ENCODE data around the gene ABLIM2.

ABLIM2 gene

GRCh38 chr4:8035371-8035780, 123.2 kb downstream of the ABLIM2 start:
- H3K27me3 Mint-ChIP-seq = peaks cover 56% of the 10 kb centered on the region
- peak overlapping the region in 1 of 2 donors; percentile 48 for H3K4me3 Mint-ChIP-seq
- H3K27ac Mint-ChIP-seq = peak overlapping the region in 1 of 2 donors; percentile 49
- peaks cover 9% of the 10 kb centered on the region for H3K4me1 Mint-ChIP-seq
- no peaks in the 10 kb centered on the region for H3K9me3 Mint-ChIP-seq
- ATAC-seq = peak; percentile 26
- DNase-seq = peak; percentile 4 to 16

- Mint-ChIP-seq H3K4me3 (no peak overlapping the region), H3K4me1 (peaks cover 9% of the 10 kb centered on the region), H3K27me3 (peaks cover 42% of the 10 kb centered on the region), H3K9me3 (no peaks in the 10 kb centered on the region), H3K27ac (no peak overlapping the region)
- ATAC-seq = peak; percentile 49
- DNase-seq = no peak
Observed at GRCh38 chr4:8033829-8034528, 124.6 kb downstream of the ABLIM2 start.

- Mint-ChIP-seq H3K4me3 (no peak overlapping the region), H3K27ac (no peak overlapping the region), H3K27me3 (peaks cover 34% of the 10 kb centered on the region), H3K4me1 (peaks cover 9% of the 10 kb centered on the region), H3K9me3 (no peaks in the 10 kb centered on the region)
- no peak for ATAC-seq
- no peak for DNase-seq
Observed at GRCh38 chr4:8033067-8033755, 125.4 kb downstream of the ABLIM2 start.

- peaks cover 26% of the 10 kb centered on the region for H3K27me3 Mint-ChIP-seq
- ATAC-seq = no peak
- H3K4me3 Mint-ChIP-seq = no peak overlapping the region
- no peak overlapping the region for H3K27ac Mint-ChIP-seq
- H3K4me1 Mint-ChIP-seq = peaks cover 9% of the 10 kb centered on the region
- no peaks in the 10 kb centered on the region for H3K9me3 Mint-ChIP-seq
- DNase-seq = no peak
Observed at GRCh38 chr4:8032381-8032780, 126.2 kb downstream of the ABLIM2 start.

GRCh38 chr4:8030121-8030781, 128.4 kb downstream of the ABLIM2 start:
- no peaks in the 10 kb centered on the region for H3K9me3 Mint-ChIP-seq
- DNase-seq (no peak), ATAC-seq (no peak)
- no peak overlapping the region for H3K27ac Mint-ChIP-seq
- H3K4me1 Mint-ChIP-seq = peaks cover 4% of the 10 kb centered on the region
- no peak overlapping the region for H3K4me3 Mint-ChIP-seq
- H3K27me3 Mint-ChIP-seq = peaks cover 22% of the 10 kb centered on the region

GRCh38 chr4:8029689-8030088, 128.9 kb downstream of the ABLIM2 start:
- H3K4me1 Mint-ChIP-seq = no peaks in the 10 kb centered on the region
- no peak overlapping the region for H3K27ac Mint-ChIP-seq
- DNase-seq (no peak), ATAC-seq (no peak)
- H3K4me3 Mint-ChIP-seq = no peak overlapping the region
- no peaks in the 10 kb centered on the region for H3K9me3 Mint-ChIP-seq
- H3K27me3 Mint-ChIP-seq = peaks cover 22% of the 10 kb centered on the region

GRCh38 chr4:8028884-8029568, 129.6 kb downstream of the ABLIM2 start:
- Mint-ChIP-seq H3K9me3 (no peaks in the 10 kb centered on the region), H3K27ac (no peak overlapping the region), H3K27me3 (peaks cover 21% of the 10 kb centered on the region), H3K4me1 (no peaks in the 10 kb centered on the region), H3K4me3 (no peak overlapping the region)
- DNase-seq = no peak
- ATAC-seq = no peak

- no peak for ATAC-seq
- no peaks in the 10 kb centered on the region for H3K9me3 Mint-ChIP-seq
- no peak overlapping the region for H3K27ac Mint-ChIP-seq
- no peak for DNase-seq
- H3K4me1 Mint-ChIP-seq = no peaks in the 10 kb centered on the region
- peaks cover 19% of the 10 kb centered on the region for H3K27me3 Mint-ChIP-seq
- no peak overlapping the region for H3K4me3 Mint-ChIP-seq
Observed at GRCh38 chr4:8028368-8028767, 130.2 kb downstream of the ABLIM2 start.

GRCh38 chr4:8026453-8026852, 132.2 kb downstream of the ABLIM2 start:
- DNase-seq (no peak), ATAC-seq (no peak)
- no peak overlapping the region for H3K4me3 Mint-ChIP-seq
- no peaks in the 10 kb centered on the region for H3K9me3 Mint-ChIP-seq
- no peak overlapping the region for H3K27ac Mint-ChIP-seq
- H3K4me1 Mint-ChIP-seq = no peaks in the 10 kb centered on the region
- peaks cover 24% of the 10 kb centered on the region for H3K27me3 Mint-ChIP-seq

GRCh38 chr4:8025668-8026067, 132.9 kb downstream of the ABLIM2 start:
- no peaks in the 10 kb centered on the region for H3K9me3 Mint-ChIP-seq
- H3K4me3 Mint-ChIP-seq = no peak overlapping the region
- peaks cover 24% of the 10 kb centered on the region for H3K27me3 Mint-ChIP-seq
- ATAC-seq = no peak
- H3K27ac Mint-ChIP-seq = no peak overlapping the region
- H3K4me1 Mint-ChIP-seq = no peaks in the 10 kb centered on the region
- DNase-seq = no peak

- peaks cover 31% of the 10 kb centered on the region for H3K27me3 Mint-ChIP-seq
- DNase-seq (no peak), ATAC-seq (no peak)
- H3K27ac Mint-ChIP-seq = no peak overlapping the region
- no peaks in the 10 kb centered on the region for H3K4me1 Mint-ChIP-seq
- H3K4me3 Mint-ChIP-seq = no peak overlapping the region
- H3K9me3 Mint-ChIP-seq = no peaks in the 10 kb centered on the region
Observed at GRCh38 chr4:8024073-8024786, 134.4 kb downstream of the ABLIM2 start.

GRCh38 chr4:8023696-8024033, 134.9 kb downstream of the ABLIM2 start:
- Mint-ChIP-seq H3K4me1 (no peaks in the 10 kb centered on the region), H3K9me3 (no peaks in the 10 kb centered on the region), H3K4me3 (no peak overlapping the region), H3K27me3 (peaks cover 35% of the 10 kb centered on the region), H3K27ac (no peak overlapping the region)
- no peak for DNase-seq
- ATAC-seq = no peak

GRCh38 chr4:8022767-8023695, 135.6 kb downstream of the ABLIM2 start:
- DNase-seq (no peak), ATAC-seq (no peak)
- Mint-ChIP-seq H3K4me1 (no peaks in the 10 kb centered on the region), H3K4me3 (no peak overlapping the region), H3K27me3 (peaks cover 35% of the 10 kb centered on the region), H3K27ac (peak overlapping the region in 1 of 2 donors; percentile 51), H3K9me3 (no peaks in the 10 kb centered on the region)

- Mint-ChIP-seq H3K27me3 (peaks cover 35% of the 10 kb centered on the region), H3K4me3 (no peak overlapping the region), H3K9me3 (no peaks in the 10 kb centered on the region), H3K4me1 (no peaks in the 10 kb centered on the region), H3K27ac (no peak overlapping the region)
- ATAC-seq (no peak), DNase-seq (no peak)
Observed at GRCh38 chr4:8021796-8022195, 136.8 kb downstream of the ABLIM2 start.

Data from stimulated activated naive CD8-positive, alpha-beta T cell treated with anti-CD3 and anti-CD28 coated beads, Interleukin-15, amount 100 ng/mL, for 72 hours (primary cell).